ENCODE data around the gene RDX. TPM values are rescaled to one million over a fixed set of nuclear protein-coding genes. Genes with fewer than 3 reads are reported as not detected.

RDX gene
- total and polyA plus RNA-seq, 2 of the 13 experiments (the other 11 are each of a cell fraction or from before 2014, with no cell fraction given): 20.7 to 63.1 TPM

DNA sequence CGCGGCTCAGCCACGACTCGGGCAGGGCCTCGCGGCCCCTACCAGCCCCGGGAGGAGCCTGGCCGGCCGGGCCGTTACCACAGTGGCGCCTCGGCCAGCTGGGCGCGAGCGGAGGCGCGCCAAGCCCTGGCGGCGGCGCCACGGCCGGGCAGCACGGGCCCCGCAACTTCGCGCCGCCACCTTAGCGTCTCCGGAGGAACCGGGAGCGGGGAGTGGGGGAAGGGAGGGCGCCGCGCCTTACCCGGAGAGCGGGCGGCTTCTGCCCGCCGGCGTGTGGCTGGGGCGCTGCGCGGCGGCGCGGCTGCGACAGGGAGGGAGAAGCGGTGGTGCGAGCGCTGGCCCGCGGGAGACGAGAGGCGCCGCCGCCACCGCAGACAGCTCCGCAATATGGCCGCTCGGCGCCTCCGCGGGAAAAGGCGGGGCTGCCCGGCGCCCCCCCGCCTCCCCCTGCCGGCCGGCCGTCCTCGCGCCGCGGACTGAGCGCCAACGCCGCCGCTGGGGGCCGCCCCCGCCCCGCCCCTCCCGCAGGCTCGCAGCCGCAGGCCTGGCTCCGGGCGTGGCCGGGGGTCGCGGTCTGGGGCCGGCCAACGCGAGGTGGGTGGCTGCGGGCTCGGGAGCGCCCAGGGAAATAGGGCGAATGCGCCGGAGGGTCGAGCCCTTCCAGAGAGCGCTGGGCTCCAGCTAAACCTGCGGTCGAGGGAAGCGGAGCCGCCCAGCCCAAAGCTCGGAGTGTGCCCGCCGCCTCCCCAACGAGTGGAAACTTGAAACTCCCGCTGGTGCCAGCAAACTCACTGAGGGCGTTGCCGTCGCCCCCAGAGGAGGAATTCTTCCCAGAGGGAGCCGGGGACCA is at the start of gene RDX (continued):
- TF ChIP-seq, protein P1, sequence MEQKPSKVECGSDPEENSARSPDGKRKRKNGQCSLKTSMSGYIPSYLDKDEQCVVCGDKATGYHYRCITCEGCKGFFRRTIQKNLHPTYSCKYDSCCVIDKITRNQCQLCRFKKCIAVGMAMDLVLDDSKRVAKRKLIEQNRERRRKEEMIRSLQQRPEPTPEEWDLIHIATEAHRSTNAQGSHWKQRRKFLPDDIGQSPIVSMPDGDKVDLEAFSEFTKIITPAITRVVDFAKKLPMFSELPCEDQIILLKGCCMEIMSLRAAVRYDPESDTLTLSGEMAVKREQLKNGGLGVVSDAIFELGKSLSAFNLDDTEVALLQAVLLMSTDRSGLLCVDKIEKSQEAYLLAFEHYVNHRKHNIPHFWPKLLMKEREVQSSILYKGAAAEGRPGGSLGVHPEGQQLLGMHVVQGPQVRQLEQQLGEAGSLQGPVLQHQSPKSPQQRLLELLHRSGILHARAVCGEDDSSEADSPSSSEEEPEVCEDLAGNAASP (CRISPR knock-in tag; IDR thresholded peaks at IDR 0.05; ENCODE audit: borderline replicate concordance): no peak
- no peak for TF ChIP-seq HES4 (CRISPR knock-in tag; IDR thresholded peaks at IDR 0.05; ENCODE audit: borderline replicate concordance)
- TF ChIP-seq, protein P2, sequence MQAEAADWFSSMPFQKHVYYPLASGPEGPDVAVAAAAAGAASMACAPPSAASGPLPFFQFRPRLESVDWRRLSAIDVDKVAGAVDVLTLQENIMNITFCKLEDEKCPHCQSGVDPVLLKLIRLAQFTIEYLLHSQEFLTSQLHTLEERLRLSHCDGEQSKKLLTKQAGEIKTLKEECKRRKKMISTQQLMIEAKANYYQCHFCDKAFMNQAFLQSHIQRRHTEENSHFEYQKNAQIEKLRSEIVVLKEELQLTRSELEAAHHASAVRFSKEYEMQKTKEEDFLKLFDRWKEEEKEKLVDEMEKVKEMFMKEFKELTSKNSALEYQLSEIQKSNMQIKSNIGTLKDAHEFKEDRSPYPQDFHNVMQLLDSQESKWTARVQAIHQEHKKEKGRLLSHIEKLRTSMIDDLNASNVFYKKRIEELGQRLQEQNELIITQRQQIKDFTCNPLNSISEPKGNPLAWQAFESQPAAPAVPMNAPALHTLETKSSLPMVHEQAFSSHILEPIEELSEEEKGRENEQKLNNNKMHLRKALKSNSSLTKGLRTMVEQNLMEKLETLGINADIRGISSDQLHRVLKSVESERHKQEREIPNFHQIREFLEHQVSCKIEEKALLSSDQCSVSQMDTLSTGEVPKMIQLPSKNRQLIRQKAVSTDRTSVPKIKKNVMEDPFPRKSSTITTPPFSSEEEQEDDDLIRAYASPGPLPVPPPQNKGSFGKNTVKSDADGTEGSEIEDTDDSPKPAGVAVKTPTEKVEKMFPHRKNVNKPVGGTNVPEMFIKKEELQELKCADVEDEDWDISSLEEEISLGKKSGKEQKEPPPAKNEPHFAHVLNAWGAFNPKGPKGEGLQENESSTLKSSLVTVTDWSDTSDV (CRISPR knock-in tag; IDR thresholded peaks at IDR 0.05): no peak
- TF ChIP-seq, protein P3, sequence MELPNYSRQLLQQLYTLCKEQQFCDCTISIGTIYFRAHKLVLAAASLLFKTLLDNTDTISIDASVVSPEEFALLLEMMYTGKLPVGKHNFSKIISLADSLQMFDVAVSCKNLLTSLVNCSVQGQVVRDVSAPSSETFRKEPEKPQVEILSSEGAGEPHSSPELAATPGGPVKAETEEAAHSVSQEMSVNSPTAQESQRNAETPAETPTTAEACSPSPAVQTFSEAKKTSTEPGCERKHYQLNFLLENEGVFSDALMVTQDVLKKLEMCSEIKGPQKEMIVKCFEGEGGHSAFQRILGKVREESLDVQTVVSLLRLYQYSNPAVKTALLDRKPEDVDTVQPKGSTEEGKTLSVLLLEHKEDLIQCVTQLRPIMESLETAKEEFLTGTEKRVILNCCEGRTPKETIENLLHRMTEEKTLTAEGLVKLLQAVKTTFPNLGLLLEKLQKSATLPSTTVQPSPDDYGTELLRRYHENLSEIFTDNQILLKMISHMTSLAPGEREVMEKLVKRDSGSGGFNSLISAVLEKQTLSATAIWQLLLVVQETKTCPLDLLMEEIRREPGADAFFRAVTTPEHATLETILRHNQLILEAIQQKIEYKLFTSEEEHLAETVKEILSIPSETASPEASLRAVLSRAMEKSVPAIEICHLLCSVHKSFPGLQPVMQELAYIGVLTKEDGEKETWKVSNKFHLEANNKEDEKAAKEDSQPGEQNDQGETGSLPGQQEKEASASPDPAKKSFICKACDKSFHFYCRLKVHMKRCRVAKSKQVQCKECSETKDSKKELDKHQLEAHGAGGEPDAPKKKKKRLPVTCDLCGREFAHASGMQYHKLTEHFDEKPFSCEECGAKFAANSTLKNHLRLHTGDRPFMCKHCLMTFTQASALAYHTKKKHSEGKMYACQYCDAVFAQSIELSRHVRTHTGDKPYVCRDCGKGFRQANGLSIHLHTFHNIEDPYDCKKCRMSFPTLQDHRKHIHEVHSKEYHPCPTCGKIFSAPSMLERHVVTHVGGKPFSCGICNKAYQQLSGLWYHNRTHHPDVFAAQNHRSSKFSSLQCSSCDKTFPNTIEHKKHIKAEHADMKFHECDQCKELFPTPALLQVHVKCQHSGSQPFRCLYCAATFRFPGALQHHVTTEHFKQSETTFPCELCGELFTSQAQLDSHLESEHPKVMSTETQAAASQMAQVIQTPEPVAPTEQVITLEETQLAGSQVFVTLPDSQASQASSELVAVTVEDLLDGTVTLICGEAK (IDR thresholded peaks at IDR 0.05): no peak
- TF ChIP-seq, protein P3 (CRISPR knock-in tag; IDR thresholded peaks at IDR 0.05): no peak; the same call in 1 of the 2 replicates
- TF ChIP-seq, protein P4, sequence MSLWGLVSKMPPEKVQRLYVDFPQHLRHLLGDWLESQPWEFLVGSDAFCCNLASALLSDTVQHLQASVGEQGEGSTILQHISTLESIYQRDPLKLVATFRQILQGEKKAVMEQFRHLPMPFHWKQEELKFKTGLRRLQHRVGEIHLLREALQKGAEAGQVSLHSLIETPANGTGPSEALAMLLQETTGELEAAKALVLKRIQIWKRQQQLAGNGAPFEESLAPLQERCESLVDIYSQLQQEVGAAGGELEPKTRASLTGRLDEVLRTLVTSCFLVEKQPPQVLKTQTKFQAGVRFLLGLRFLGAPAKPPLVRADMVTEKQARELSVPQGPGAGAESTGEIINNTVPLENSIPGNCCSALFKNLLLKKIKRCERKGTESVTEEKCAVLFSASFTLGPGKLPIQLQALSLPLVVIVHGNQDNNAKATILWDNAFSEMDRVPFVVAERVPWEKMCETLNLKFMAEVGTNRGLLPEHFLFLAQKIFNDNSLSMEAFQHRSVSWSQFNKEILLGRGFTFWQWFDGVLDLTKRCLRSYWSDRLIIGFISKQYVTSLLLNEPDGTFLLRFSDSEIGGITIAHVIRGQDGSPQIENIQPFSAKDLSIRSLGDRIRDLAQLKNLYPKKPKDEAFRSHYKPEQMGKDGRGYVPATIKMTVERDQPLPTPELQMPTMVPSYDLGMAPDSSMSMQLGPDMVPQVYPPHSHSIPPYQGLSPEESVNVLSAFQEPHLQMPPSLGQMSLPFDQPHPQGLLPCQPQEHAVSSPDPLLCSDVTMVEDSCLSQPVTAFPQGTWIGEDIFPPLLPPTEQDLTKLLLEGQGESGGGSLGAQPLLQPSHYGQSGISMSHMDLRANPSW (CRISPR knock-in tag; IDR thresholded peaks at IDR 0.05; ENCODE audit: borderline replicate concordance): no peak
- TF ChIP-seq ATRX (CRISPR knock-in tag; IDR thresholded peaks at IDR 0.05; ENCODE audit: borderline replicate concordance): no peak
- TF ChIP-seq ZNF329 (CRISPR knock-in tag; IDR thresholded peaks at IDR 0.05; ENCODE audit: low read depth): no peak
- TF ChIP-seq, protein P5, sequence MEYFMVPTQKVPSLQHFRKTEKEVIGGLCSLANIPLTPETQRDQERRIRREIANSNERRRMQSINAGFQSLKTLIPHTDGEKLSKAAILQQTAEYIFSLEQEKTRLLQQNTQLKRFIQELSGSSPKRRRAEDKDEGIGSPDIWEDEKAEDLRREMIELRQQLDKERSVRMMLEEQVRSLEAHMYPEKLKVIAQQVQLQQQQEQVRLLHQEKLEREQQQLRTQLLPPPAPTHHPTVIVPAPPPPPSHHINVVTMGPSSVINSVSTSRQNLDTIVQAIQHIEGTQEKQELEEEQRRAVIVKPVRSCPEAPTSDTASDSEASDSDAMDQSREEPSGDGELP (IDR thresholded peaks at IDR 0.05; ENCODE audit: borderline replicate concordance, low read depth): no peak
- TF ChIP-seq CREB1 (IDR thresholded peaks at IDR 0.05): no peak
- no peak for TF ChIP-seq CREB1 (CRISPR knock-in tag; IDR thresholded peaks at IDR 0.05)

All from HepG2 (cell line).